GM21825 (cell line): Measurements from ENCODE around the gene CTBP2.
"Not testable (repeated sequence)": the region's sequence is repeated elsewhere in the genome, so short reads cannot be mapped to it uniquely, and the experiment has no call there.

Experiments used
- ATAC-seq: cut with Tn5 transposase; IDR thresholded peaks from one replicate; pipeline ENCODE4 v1.9.1; 2021; ENCODE audit warnings: mild to moderate bottlenecking, moderate library complexity; ENCODE audit not compliant: unreplicated experiment

Gene CTBP2

GRCh38 chr10:125158601-125159485, 1.5 kb downstream of the CTBP2 start:
- no peak for ATAC-seq

GRCh38 chr10:125158275-125158600, 2.1 kb downstream of the CTBP2 start:
- ATAC-seq: no peak

GRCh38 chr10:125157505-125157904, 2.9 kb downstream of the CTBP2 start:
- no peak for ATAC-seq

GRCh38 chr10:125156739-125157480, 3.5 kb downstream of the CTBP2 start:
- ATAC-seq: no peak

GRCh38 chr10:125156196-125156595, 4.2 kb downstream of the CTBP2 start:
- ATAC-seq: no peak

- no peak for ATAC-seq
These were observed 5.3 kb downstream of the CTBP2 start for GRCh38 chr10:125155101-125155500.

GRCh38 chr10:125154529-125154928, 5.8 kb downstream of the CTBP2 start:
- ATAC-seq: no peak

GRCh38 chr10:125153703-125154490, 6.5 kb downstream of the CTBP2 start:
- ATAC-seq: no peak

- ATAC-seq: no peak
These were observed 7.7 kb downstream of the CTBP2 start for GRCh38 chr10:125152450-125153368.

GRCh38 chr10:125151553-125152449, 8.6 kb downstream of the CTBP2 start:
- ATAC-seq: no peak

GRCh38 chr10:125151170-125151552, 9.2 kb downstream of the CTBP2 start:
- no peak for ATAC-seq

- ATAC-seq: not testable (repeated sequence)
These were observed 9.8 kb downstream of the CTBP2 start for GRCh38 chr10:125150376-125151083.

- no peak for ATAC-seq
These were observed 10.7 kb downstream of the CTBP2 start for GRCh38 chr10:125149680-125150047.

GRCh38 chr10:125149036-125149679, 11.2 kb downstream of the CTBP2 start:
- no peak for ATAC-seq

- ATAC-seq: no peak
These were observed 11.8 kb downstream of the CTBP2 start for GRCh38 chr10:125148528-125148927.

- no peak for ATAC-seq
These were observed 12.4 kb downstream of the CTBP2 start for GRCh38 chr10:125147971-125148439.

GRCh38 chr10:125146791-125147579, 13.4 kb downstream of the CTBP2 start:
- peak; percentile 60 for ATAC-seq
